ENCODE measurements around the gene TIGD3.

The TIGD3 gene

DNA sequence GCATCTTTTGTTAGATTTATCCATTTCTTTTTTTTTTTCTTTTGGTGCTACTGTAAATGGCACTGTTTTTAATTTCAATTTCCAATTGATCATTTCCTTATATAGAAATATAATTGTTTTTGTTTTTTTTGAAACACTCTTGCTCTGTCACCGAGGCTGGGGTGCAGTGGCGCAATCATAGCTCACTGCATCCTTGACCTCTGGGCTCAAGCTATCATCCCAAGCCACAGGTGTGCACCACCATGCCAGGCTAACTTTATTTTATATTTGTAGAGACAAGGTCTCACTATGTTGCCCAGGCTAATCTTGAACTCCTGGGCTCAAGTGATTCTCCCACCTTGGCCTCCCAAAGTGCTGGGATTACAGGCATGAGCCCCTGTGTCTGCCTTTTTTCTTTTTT lies 48.2 kb downstream of the TIGD3 start:
- H3K36me3 ChIP-seq (replicated peaks in 1 of 2; ENCODE audit: control insufficient read depth in 2 of 2, insufficient read depth in 2 of 2, low read length in 2 of 2) = peaks cover 11 to 46% of the 10 kb centered on the region in 2 donors
- peaks cover 8% of the 10 kb centered on the region for H3K79me1 ChIP-seq (ENCODE audit: low read depth, low read length)
- H3K27me3 ChIP-seq (ENCODE audit: control insufficient read depth in 3 of 3, insufficient read depth in 3 of 3, low read depth in 1 of 3, low read length in 3 of 3) = no peaks in the 10 kb centered on the region
- no peak overlapping the region for H2BK120ac ChIP-seq (ENCODE audit: low read depth, low read length)
- no peak overlapping the region for H2BK5ac ChIP-seq (ENCODE audit: low read length)
- no peak for DNase-seq (ENCODE audit: low spot score)
- H2BK15ac ChIP-seq (ENCODE audit: low read length) = no peak overlapping the region
- no peak overlapping the region for H3K4me2 ChIP-seq (ENCODE audit: insufficient read depth, low read length, poor library complexity, severe bottlenecking)
- no peak overlapping the region for H3K14ac ChIP-seq (ENCODE audit: low read length)
- H2AFZ ChIP-seq (ENCODE audit: low read length) = no peak overlapping the region
- H3K4me1 ChIP-seq (ENCODE audit: control insufficient read depth in 2 of 2, insufficient read depth in 1 of 2, low read depth in 1 of 2, low read length in 2 of 2) = peaks cover 0 to 2% of the 10 kb centered on the region in 2 donors
- H2BK12ac ChIP-seq (ENCODE audit: low read length) = no peak overlapping the region
- no peak overlapping the region for H3K4me3 ChIP-seq (ENCODE audit: low read length in 2 of 2)
- no peak overlapping the region for H3K27ac ChIP-seq (replicated peaks; ENCODE audit: low read length)
- H4K91ac ChIP-seq (ENCODE audit: low read depth, low read length, poor library complexity) = no peak overlapping the region
- no peak overlapping the region for H3K9ac ChIP-seq (ENCODE audit: low read depth, low read length, poor library complexity)
- no peak overlapping the region for H3K18ac ChIP-seq (ENCODE audit: low read length)
- H4K8ac ChIP-seq (ENCODE audit: low read depth, low read length) = no peak overlapping the region
- H3K9me3 ChIP-seq (replicated peaks in 1 of 2; ENCODE audit: control insufficient read depth in 2 of 2, insufficient read depth in 1 of 2, low read depth in 1 of 2, low read length in 2 of 2) = no peaks in the 10 kb centered on the region
- H3K23ac ChIP-seq (ENCODE audit: low read depth, low read length, poor library complexity) = no peak overlapping the region
- no CpG with 5 or more reads among the region's 2 CpGs for WGBS, 2 donors (ENCODE audit: extremely low coverage in 2 of 2, insufficient read length in 2 of 2, insufficient replicate concordance in 1 of 2)
- H2AK5ac ChIP-seq (ENCODE audit: low read depth, low read length) = no peak overlapping the region
- H3K4ac ChIP-seq (ENCODE audit: low read length) = no peak overlapping the region

DNA sequence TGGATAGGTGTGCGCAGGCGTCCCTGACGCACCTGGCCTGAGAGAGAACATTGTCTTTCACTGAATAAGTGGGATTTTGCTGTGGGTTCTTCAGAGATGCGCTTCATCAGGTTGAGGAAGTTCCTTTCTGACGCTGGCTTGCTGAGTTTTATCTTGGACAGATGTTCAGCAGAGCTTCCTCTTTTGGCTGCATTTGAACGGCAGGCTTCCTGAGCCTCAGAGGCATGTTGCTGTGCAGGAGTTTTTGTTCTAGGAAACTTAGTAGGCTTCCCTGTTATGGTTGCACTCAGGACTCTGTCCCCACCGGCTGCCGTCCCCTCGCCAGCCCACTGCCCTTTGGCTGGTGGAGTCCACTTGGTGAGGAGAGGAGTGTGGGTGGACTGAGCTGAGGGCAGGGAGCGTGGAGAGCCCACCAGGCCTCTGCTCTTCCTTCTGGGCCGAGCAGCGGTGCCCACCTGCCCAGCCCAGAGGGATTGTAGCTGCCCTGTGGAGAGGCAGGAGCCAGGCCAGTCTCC lies 49.1 kb downstream of the TIGD3 start:
- Histone ChIP-seq H3K9ac (ENCODE audit: low read depth, low read length, poor library complexity) (no peak overlapping the region), H3K9me3 (replicated peaks in 1 of 2; ENCODE audit: control insufficient read depth in 2 of 2, insufficient read depth in 1 of 2, low read depth in 1 of 2, low read length in 2 of 2) (no peaks in the 10 kb centered on the region), H2BK15ac (ENCODE audit: low read length) (no peak overlapping the region), H3K23ac (ENCODE audit: low read depth, low read length, poor library complexity) (peak overlapping the region; percentile 43), H2AK5ac (ENCODE audit: low read depth, low read length) (no peak overlapping the region), H3K4me2 (ENCODE audit: insufficient read depth, low read length, poor library complexity, severe bottlenecking) (no peak overlapping the region), H3K36me3 (replicated peaks in 1 of 2; ENCODE audit: control insufficient read depth in 2 of 2, insufficient read depth in 2 of 2, low read length in 2 of 2) (peaks cover 12 to 51% of the 10 kb centered on the region in 2 donors), H4K91ac (ENCODE audit: low read depth, low read length, poor library complexity) (no peak overlapping the region), H4K8ac (ENCODE audit: low read depth, low read length) (no peak overlapping the region), H3K27ac (replicated peaks; ENCODE audit: low read length) (no peak overlapping the region), H2AFZ (ENCODE audit: low read length) (no peak overlapping the region), H3K4me3 (ENCODE audit: low read length in 2 of 2) (no peak overlapping the region), H3K4ac (ENCODE audit: low read length) (no peak overlapping the region), H3K18ac (ENCODE audit: low read length) (no peak overlapping the region), H3K14ac (ENCODE audit: low read length) (no peak overlapping the region), H3K27me3 (ENCODE audit: control insufficient read depth in 3 of 3, insufficient read depth in 3 of 3, low read depth in 1 of 3, low read length in 3 of 3) (no peaks in the 10 kb centered on the region), H2BK5ac (ENCODE audit: low read length) (no peak overlapping the region), H3K4me1 (ENCODE audit: control insufficient read depth in 2 of 2, insufficient read depth in 1 of 2, low read depth in 1 of 2, low read length in 2 of 2) (peaks cover 0 to 2% of the 10 kb centered on the region in 2 donors), H2BK12ac (ENCODE audit: low read length) (no peak overlapping the region), H3K79me1 (ENCODE audit: low read depth, low read length) (peaks cover 5% of the 10 kb centered on the region), H2BK120ac (ENCODE audit: low read depth, low read length) (no peak overlapping the region)
- WGBS, 2 donors (ENCODE audit: extremely low coverage in 2 of 2, insufficient read length in 2 of 2, insufficient replicate concordance in 1 of 2) = no CpG with 5 or more reads among the region's 12 CpGs
- DNase-seq (ENCODE audit: low spot score) = no peak

DNA sequence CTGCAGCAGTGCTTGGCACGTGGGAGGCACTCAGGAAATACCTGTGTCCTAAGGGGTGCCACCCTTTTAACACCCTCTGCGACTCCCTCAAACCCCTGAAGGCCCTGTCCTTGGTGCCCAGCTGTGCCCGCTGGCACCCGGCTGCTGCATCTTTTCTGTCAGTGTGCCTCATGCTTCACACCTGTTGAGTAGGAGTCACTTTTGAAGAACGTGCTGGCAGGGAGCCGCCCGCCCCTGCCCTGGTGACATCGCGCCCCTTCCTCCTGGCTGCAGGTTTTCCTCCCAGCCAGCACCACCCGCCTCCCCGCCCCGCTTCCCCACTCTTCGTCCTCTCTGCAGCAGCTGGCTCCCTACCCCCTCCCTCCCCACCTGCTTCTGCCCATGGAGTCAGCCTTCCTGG lies 49.7 kb downstream of the TIGD3 start:
- H2AK5ac ChIP-seq (ENCODE audit: low read depth, low read length) = no peak overlapping the region
- H3K27me3 ChIP-seq (ENCODE audit: control insufficient read depth in 3 of 3, insufficient read depth in 3 of 3, low read depth in 1 of 3, low read length in 3 of 3) = no peaks in the 10 kb centered on the region
- H2BK12ac ChIP-seq (ENCODE audit: low read length) = no peak overlapping the region
- no peak overlapping the region for H3K27ac ChIP-seq (replicated peaks; ENCODE audit: low read length)
- peaks cover 5% of the 10 kb centered on the region for H3K79me1 ChIP-seq (ENCODE audit: low read depth, low read length)
- no peak overlapping the region for H3K4me3 ChIP-seq (ENCODE audit: low read length in 2 of 2)
- no peak overlapping the region for H2BK15ac ChIP-seq (ENCODE audit: low read length)
- no peak overlapping the region for H3K9ac ChIP-seq (ENCODE audit: low read depth, low read length, poor library complexity)
- no peak overlapping the region for H3K18ac ChIP-seq (ENCODE audit: low read length)
- no peak overlapping the region for H4K91ac ChIP-seq (ENCODE audit: low read depth, low read length, poor library complexity)
- H4K8ac ChIP-seq (ENCODE audit: low read depth, low read length) = no peak overlapping the region
- peaks cover 12 to 57% of the 10 kb centered on the region in 2 donors for H3K36me3 ChIP-seq (replicated peaks in 1 of 2; ENCODE audit: control insufficient read depth in 2 of 2, insufficient read depth in 2 of 2, low read length in 2 of 2)
- H3K4ac ChIP-seq (ENCODE audit: low read length) = no peak overlapping the region
- H2AFZ ChIP-seq (ENCODE audit: low read length) = no peak overlapping the region
- no peak overlapping the region for H3K4me2 ChIP-seq (ENCODE audit: insufficient read depth, low read length, poor library complexity, severe bottlenecking)
- no peak overlapping the region for H2BK120ac ChIP-seq (ENCODE audit: low read depth, low read length)
- WGBS, 2 donors (ENCODE audit: extremely low coverage in 2 of 2, insufficient read length in 2 of 2, insufficient replicate concordance in 1 of 2) = no CpG with 5 or more reads among the region's 13 CpGs
- no peak overlapping the region for H2BK5ac ChIP-seq (ENCODE audit: low read length)
- no peak overlapping the region for H3K14ac ChIP-seq (ENCODE audit: low read length)
- peaks cover 0 to 2% of the 10 kb centered on the region in 2 donors for H3K4me1 ChIP-seq (ENCODE audit: control insufficient read depth in 2 of 2, insufficient read depth in 1 of 2, low read depth in 1 of 2, low read length in 2 of 2)
- DNase-seq (ENCODE audit: low spot score) = no peak
- peak overlapping the region; percentile 43 for H3K23ac ChIP-seq (ENCODE audit: low read depth, low read length, poor library complexity)
- H3K9me3 ChIP-seq (replicated peaks in 1 of 2; ENCODE audit: control insufficient read depth in 2 of 2, insufficient read depth in 1 of 2, low read depth in 1 of 2, low read length in 2 of 2) = no peaks in the 10 kb centered on the region

DNA sequence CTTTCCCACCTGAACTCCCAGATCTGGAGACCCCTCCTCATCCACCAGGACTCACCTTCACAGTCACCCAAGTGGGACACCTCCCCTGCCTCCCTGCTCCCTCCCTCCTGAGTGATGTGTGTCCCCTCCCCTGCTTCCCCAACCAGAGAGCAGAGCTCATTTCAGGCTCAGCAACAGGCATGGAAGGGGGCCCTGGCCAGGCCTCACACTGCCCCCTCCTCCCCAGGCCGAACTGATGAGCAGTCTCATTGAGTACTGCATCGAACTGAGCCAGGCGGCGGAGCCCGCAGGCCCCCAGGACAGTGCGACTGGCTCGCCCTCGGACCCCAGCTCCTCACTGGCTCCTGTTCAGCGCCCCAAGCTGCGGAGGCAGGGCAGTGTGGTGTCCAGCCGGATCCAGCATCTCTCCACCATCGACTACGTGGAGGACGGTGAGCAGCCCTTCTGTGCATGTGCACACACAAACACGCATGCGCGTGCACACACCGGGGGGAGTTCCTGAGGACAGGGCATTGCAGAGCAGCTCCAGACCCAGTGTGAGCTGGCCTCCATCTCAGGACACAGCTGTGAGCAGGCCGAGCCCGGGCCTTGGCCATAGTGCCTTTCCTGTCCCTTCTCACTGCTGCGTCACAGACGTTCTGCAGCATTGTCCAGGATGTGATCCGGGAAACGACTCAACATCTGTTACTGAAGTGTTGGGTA lies 50.2 kb downstream of the TIGD3 start:
- no peak overlapping the region for H2AK5ac ChIP-seq (ENCODE audit: low read depth, low read length)
- no peaks in the 10 kb centered on the region for H3K9me3 ChIP-seq (replicated peaks in 1 of 2; ENCODE audit: control insufficient read depth in 2 of 2, insufficient read depth in 1 of 2, low read depth in 1 of 2, low read length in 2 of 2)
- H3K27me3 ChIP-seq (ENCODE audit: control insufficient read depth in 3 of 3, insufficient read depth in 3 of 3, low read depth in 1 of 3, low read length in 3 of 3) = no peaks in the 10 kb centered on the region
- DNase-seq (ENCODE audit: low spot score) = no peak
- H2BK5ac ChIP-seq (ENCODE audit: low read length) = no peak overlapping the region
- H3K79me1 ChIP-seq (ENCODE audit: low read depth, low read length) = peaks cover 5% of the 10 kb centered on the region
- no peak overlapping the region for H2BK15ac ChIP-seq (ENCODE audit: low read length)
- peaks cover 10 to 57% of the 10 kb centered on the region in 2 donors for H3K36me3 ChIP-seq (replicated peaks in 1 of 2; ENCODE audit: control insufficient read depth in 2 of 2, insufficient read depth in 2 of 2, low read length in 2 of 2)
- H2BK12ac ChIP-seq (ENCODE audit: low read length) = no peak overlapping the region
- no peak overlapping the region for H3K23ac ChIP-seq (ENCODE audit: low read depth, low read length, poor library complexity)
- no peak overlapping the region for H4K8ac ChIP-seq (ENCODE audit: low read depth, low read length)
- H4K91ac ChIP-seq (ENCODE audit: low read depth, low read length, poor library complexity) = no peak overlapping the region
- no peak overlapping the region for H3K4me3 ChIP-seq (ENCODE audit: low read length in 2 of 2)
- no CpG with 5 or more reads among the region's 24 CpGs for WGBS, 2 donors (ENCODE audit: extremely low coverage in 2 of 2, insufficient read length in 2 of 2, insufficient replicate concordance in 1 of 2)
- H2BK120ac ChIP-seq (ENCODE audit: low read depth, low read length) = no peak overlapping the region
- peaks cover 0 to 2% of the 10 kb centered on the region in 2 donors for H3K4me1 ChIP-seq (ENCODE audit: control insufficient read depth in 2 of 2, insufficient read depth in 1 of 2, low read depth in 1 of 2, low read length in 2 of 2)
- H3K4me2 ChIP-seq (ENCODE audit: insufficient read depth, low read length, poor library complexity, severe bottlenecking) = no peak overlapping the region
- no peak overlapping the region for H3K18ac ChIP-seq (ENCODE audit: low read length)
- H3K27ac ChIP-seq (replicated peaks; ENCODE audit: low read length) = no peak overlapping the region
- no peak overlapping the region for H2AFZ ChIP-seq (ENCODE audit: low read length)
- H3K4ac ChIP-seq (ENCODE audit: low read length) = no peak overlapping the region
- no peak overlapping the region for H3K14ac ChIP-seq (ENCODE audit: low read length)
- H3K9ac ChIP-seq (ENCODE audit: low read depth, low read length, poor library complexity) = no peak overlapping the region
